Muscle of arm (tissue), 12 donors: ENCODE data around the gene TFCP2L1. TPM values are rescaled to one million over a fixed set of nuclear protein-coding genes. Genes with fewer than 3 reads are reported as not detected.

Experiments used
- DNase-seq: peaks from one replicate; pipeline ENCODE4 v3.0.0-alpha.2; 2013
- polyA plus RNA-seq, 12 donors: library from polyadenylated mRNA; unstranded; fragments of 120-200 nt; gene quantifications; one replicate each; pipeline ENCODE4 v1.2.1, GENCODE V29; 2013; ENCODE audit not compliant: insufficient read length in 12 of 12

Gene TFCP2L1
- polyA plus RNA-seq, 12 donors: 0.12 to 2.1 (median 0.44) TPM; not detected in 1

DNA sequence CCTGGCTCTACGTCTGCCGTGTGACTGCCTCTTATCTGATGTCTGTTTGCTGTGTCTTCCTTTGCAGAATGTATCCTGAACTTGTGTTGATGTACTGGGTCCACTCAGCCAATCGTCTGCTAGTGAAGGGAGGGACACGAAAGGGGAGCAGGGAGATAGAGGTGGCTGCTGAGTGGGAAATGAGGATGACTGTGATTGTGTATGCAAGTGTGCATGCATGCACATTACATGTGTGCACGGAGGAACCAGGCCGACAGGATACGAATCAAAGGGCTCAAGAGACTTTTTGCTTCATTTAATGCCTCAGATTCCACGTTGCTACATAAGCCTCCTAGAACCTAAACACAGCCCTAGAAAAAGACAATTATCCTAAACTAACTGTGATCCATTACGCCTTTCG, 111.2 kb downstream of the TFCP2L1 start:
- DNase-seq: no peak

DNA sequence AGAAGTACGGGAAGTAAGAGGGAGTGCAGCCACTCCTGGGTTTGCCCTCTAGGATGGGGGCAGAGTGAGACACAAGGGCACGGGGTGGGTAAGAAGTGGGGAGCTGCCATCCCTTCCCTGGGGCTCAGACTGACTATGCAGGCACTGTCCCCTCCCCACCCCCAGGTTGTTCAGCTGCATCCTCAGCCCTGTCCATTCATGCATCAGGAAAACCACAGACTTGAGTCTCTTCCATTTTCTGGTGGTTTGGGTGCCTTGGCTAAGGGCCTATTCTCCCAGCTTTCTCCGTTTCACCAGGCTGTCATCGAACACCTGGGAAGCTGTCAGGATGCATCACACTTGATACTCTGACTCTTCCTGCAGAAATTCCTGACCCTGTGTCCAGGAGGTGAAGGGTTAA, 111.9 kb downstream of the TFCP2L1 start:
- no peak for DNase-seq

DNA sequence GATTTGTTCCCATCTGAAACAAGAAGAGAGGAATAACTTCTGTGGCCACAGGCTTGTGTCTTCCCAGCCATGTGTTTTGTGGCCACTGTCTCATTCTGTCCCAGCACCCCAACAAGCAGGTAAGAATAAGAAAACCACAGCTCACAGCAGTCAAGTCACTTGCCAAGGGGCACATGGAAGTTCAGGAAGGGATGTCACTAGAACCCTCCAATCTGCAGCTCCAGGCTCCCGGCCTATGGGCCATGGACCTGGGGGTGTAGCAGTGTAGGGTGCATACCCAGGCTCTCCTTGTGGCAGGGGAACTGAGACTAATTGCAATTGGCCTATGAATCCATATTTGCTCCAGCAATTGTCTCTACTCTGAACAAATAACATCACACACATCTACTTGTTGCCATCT, 112.5 kb downstream of the TFCP2L1 start:
- DNase-seq: no peak

DNA sequence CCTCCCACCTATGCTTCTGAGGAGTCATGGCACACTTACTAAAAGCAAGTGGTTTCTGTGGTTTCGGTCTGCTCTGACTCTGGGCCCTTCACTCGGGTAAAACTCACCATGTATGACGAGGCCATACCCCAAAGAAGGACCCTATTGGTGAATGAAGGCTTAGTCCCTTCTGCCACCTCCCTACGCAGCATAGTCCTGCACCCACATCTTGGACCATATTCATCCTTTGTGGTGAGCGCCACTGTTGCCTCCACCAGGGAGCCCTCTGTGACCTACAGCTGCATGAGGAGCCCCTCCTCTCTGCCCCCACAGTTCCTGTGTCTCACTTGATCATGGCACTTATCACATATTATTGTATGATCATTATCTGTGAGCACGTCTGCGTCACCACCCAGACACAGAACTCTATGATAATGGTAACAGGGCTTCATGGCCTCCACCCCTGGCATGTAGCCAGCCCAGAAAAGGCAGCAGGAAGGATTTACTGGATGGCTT, 113.3 kb downstream of the TFCP2L1 start:
- DNase-seq: no peak

DNA sequence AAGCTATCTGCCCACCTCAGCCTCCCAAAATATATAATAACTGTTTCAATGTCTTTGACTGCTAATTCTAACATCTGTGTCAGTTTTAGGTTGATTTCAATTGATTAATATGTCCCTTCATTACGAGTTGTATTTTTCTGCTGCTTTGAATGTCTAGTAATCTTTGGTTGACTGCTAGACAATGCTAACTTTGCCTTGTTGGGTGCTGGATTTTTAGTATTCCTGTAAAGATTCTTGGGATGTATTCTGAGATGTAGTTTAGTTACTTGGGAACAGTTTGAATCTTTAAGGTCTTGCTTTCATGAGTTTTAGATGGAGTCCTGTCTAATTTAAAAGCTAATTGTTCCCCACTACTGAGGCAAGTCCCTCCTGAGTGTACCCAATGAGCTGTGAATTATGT, 114.4 kb downstream of the TFCP2L1 start:
- no peak for DNase-seq

DNA sequence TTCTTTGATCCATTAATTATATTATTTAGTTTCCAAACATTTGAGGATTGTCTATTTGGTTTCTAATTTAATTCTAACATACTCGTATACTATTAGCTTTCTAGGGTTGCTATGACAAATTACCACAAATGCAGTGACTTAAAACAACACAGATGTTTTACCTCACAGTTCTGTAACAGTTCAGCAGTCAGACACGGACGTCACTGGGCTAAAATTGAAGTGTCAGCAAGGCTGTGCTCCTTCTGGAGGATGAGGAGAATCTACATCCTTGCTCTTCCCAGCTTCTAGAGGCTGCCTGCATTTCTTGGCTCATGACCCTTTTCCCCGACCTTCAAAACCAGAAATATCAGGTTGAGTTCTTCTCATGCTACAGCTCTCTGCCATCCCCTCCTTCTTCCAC, 117.6 kb downstream of the TFCP2L1 start:
- no peak for DNase-seq

Other genes starting within 250 kb of the TFCP2L1 start
- 1 to 10 TPM in 1 of 12 donors, not detected in 11; 2.8 TPM for gene RNU4ATAC, start 245.7 kb upstream of the TFCP2L1 start, polyA plus RNA-seq